ENCODE data around the gene VSIG10L2.

Gene VSIG10L2

GRCh38 chr11:125974284-125974683, 28.4 kb downstream of the VSIG10L2 start:
- DNase-seq (ENCODE audit: low spot score): no peak
- no peak overlapping the region for H3K4me3 ChIP-seq (ENCODE audit: severe bottlenecking)
- no peaks in the 10 kb centered on the region for H3K27me3 ChIP-seq (ENCODE audit: insufficient read depth, poor library complexity, severe bottlenecking)
- no peak for TF ChIP-seq CTCF (IDR thresholded peaks at IDR 0.05; ENCODE audit: poor library complexity, severe bottlenecking)
- H3K4me1 ChIP-seq (ENCODE audit: insufficient read depth, poor library complexity, severe bottlenecking): peaks cover 10% of the 10 kb centered on the region
- no peak for ATAC-seq (ENCODE audit: low read depth)
- H3K36me3 ChIP-seq (ENCODE audit: low read depth): no peaks in the 10 kb centered on the region
- H3K27ac ChIP-seq (ENCODE audit: poor library complexity, severe bottlenecking): no peak overlapping the region
- H3K9me3 ChIP-seq (ENCODE audit: severe bottlenecking): no peaks in the 10 kb centered on the region

GRCh38 chr11:125975634-125976033, 29.8 kb downstream of the VSIG10L2 start:
- H3K36me3 ChIP-seq (ENCODE audit: low read depth): no peaks in the 10 kb centered on the region

GRCh38 chr11:125976156-125976555, 30.3 kb downstream of the VSIG10L2 start:
- 0 out of 3 replicates have a peak, but pooled peaks have one; percentile 52 for ATAC-seq (ENCODE audit: low read depth)
- no peaks in the 10 kb centered on the region for H3K27me3 ChIP-seq (ENCODE audit: insufficient read depth, poor library complexity, severe bottlenecking)
- H3K36me3 ChIP-seq (ENCODE audit: low read depth): no peaks in the 10 kb centered on the region
- H3K4me3 ChIP-seq (ENCODE audit: severe bottlenecking): no peak overlapping the region
- no peak for DNase-seq (ENCODE audit: low spot score)
- no peak for TF ChIP-seq CTCF (IDR thresholded peaks at IDR 0.05; ENCODE audit: poor library complexity, severe bottlenecking)
- no peaks in the 10 kb centered on the region for H3K9me3 ChIP-seq (ENCODE audit: severe bottlenecking)
- no peak overlapping the region for H3K27ac ChIP-seq (ENCODE audit: poor library complexity, severe bottlenecking)
- peaks cover 10% of the 10 kb centered on the region for H3K4me1 ChIP-seq (ENCODE audit: insufficient read depth, poor library complexity, severe bottlenecking)

More at GRCh38 chr11:125975634-125976033, 29.8 kb downstream of the VSIG10L2 start:
- no peak for TF ChIP-seq CTCF (IDR thresholded peaks at IDR 0.05; ENCODE audit: poor library complexity, severe bottlenecking)
- H3K27me3 ChIP-seq (ENCODE audit: insufficient read depth, poor library complexity, severe bottlenecking): no peaks in the 10 kb centered on the region
- no peak overlapping the region for H3K4me3 ChIP-seq (ENCODE audit: severe bottlenecking)
- H3K4me1 ChIP-seq (ENCODE audit: insufficient read depth, poor library complexity, severe bottlenecking): peaks cover 10% of the 10 kb centered on the region
- ATAC-seq (ENCODE audit: low read depth) (no peak), DNase-seq (ENCODE audit: low spot score) (no peak)
- H3K27ac ChIP-seq (ENCODE audit: poor library complexity, severe bottlenecking): no peak overlapping the region
- no peaks in the 10 kb centered on the region for H3K9me3 ChIP-seq (ENCODE audit: severe bottlenecking)

GRCh38 chr11:125977333-125977732, 31.5 kb downstream of the VSIG10L2 start:
- H3K27me3 ChIP-seq (ENCODE audit: insufficient read depth, poor library complexity, severe bottlenecking): no peaks in the 10 kb centered on the region
- TF ChIP-seq CTCF (IDR thresholded peaks at IDR 0.05; ENCODE audit: poor library complexity, severe bottlenecking): no peak
- ATAC-seq (ENCODE audit: low read depth) (no peak), DNase-seq (ENCODE audit: low spot score) (no peak)
- H3K36me3 ChIP-seq (ENCODE audit: low read depth): no peaks in the 10 kb centered on the region
- H3K27ac ChIP-seq (ENCODE audit: poor library complexity, severe bottlenecking): no peak overlapping the region
- no peaks in the 10 kb centered on the region for H3K9me3 ChIP-seq (ENCODE audit: severe bottlenecking)
- peaks cover 10% of the 10 kb centered on the region for H3K4me1 ChIP-seq (ENCODE audit: insufficient read depth, poor library complexity, severe bottlenecking)
- H3K4me3 ChIP-seq (ENCODE audit: severe bottlenecking): no peak overlapping the region

GRCh38 chr11:125978181-125978716, 32.4 kb downstream of the VSIG10L2 start:
- DNase-seq (ENCODE audit: low spot score) (no peak), ATAC-seq (ENCODE audit: low read depth) (no peak)
- TF ChIP-seq CTCF (IDR thresholded peaks at IDR 0.05; ENCODE audit: poor library complexity, severe bottlenecking): no peak
- Histone ChIP-seq H3K27ac (ENCODE audit: poor library complexity, severe bottlenecking) (no peak overlapping the region), H3K4me1 (ENCODE audit: insufficient read depth, poor library complexity, severe bottlenecking) (peaks cover 10% of the 10 kb centered on the region), H3K4me3 (ENCODE audit: severe bottlenecking) (no peak overlapping the region), H3K36me3 (ENCODE audit: low read depth) (no peaks in the 10 kb centered on the region), H3K9me3 (ENCODE audit: severe bottlenecking) (no peaks in the 10 kb centered on the region), H3K27me3 (ENCODE audit: insufficient read depth, poor library complexity, severe bottlenecking) (no peaks in the 10 kb centered on the region)
